ENCODE measurements around the gene PATE4.
A peak's percentile ranks its signal among the peaks of the same experiment; 100 is the strongest.

Gene PATE4

GRCh38 chr11:125871391-125872137 lies 38.4 kb downstream of the PATE4 start:
- CTCF ChIA-PET, result interaction anchor here (1.0 kb wide), 1 partner anchor 251 kb away, joined by 4 read pairs; no protein-coding TSS in a partner anchor
- Mint-ChIP-seq H3K4me1 (no peaks in the 10 kb centered on the region), H3K9me3 (no peaks in the 10 kb centered on the region), H3K4me3 (no peak overlapping the region), H3K36me3 (no peaks in the 10 kb centered on the region), H3K27me3 (peaks cover 4% of the 10 kb centered on the region), H3K27ac (no peak overlapping the region)
- DNase-seq, result peak; percentile 54

DNA sequence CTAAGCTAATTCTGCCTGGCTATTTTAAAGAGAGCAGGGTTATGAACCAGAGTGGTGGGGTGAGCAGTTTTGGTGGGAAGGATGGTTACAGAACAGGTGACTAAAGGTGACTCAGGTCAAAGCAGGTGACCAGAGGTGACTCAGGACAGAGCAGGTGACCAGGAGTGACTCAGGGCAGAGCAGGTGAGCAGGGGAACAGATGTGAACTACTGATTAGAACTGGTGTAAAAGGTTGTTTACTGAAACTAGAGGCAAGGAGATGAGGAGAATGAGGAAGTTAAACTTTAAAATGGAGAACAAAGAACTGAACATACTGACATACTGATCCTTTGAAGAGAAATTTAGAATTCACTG lies 39.0 kb downstream of the PATE4 start:
- H3K36me3 Mint-ChIP-seq, result no peaks in the 10 kb centered on the region
- no peaks in the 10 kb centered on the region for H3K4me1 Mint-ChIP-seq
- no peak overlapping the region for H3K4me3 Mint-ChIP-seq
- H3K27me3 Mint-ChIP-seq, result peaks cover 4% of the 10 kb centered on the region
- no peak overlapping the region for H3K27ac Mint-ChIP-seq
- DNase-seq, result no peak
- CTCF ChIA-PET, result no interaction called here
- no peaks in the 10 kb centered on the region for H3K9me3 Mint-ChIP-seq

DNA sequence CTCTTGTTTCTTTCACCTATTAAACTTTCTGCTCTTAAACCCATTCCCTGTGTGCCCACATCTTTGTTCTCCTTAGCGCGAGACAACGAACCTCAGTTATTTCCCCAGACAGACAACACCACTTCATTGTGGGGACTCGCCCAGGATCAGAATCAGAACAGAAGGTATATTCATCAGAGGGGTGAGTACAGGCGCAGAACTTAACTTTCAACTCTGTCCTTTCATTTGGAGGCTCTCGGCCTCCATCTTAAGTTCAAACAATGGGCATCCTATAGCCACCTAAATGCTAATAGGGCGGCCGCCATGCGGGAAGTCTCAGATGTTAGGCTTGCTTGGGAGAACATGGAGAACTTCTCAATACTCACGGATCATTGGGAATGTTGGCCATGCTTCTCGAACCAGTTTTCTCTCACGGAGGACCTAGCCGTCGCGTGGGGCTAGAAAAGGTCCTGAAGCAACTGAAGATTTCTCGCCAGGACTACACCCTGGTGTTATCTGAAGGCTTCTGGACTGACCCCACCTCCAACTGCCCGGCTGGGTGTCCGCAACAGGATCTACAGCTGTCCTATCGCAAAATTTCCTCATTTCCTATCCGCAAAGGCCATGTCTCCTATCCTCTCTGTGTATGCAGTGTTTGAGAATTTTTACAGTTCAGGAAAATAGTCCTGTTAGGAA lies 40.9 kb downstream of the PATE4 start:
- no peak for DNase-seq
- CTCF ChIA-PET, result interaction anchor here (0.7 kb wide), 1 partner anchor 151 kb away, joined by 3 read pairs; no protein-coding TSS in a partner anchor
- H3K36me3 Mint-ChIP-seq, result no peaks in the 10 kb centered on the region
- no peak overlapping the region for H3K4me3 Mint-ChIP-seq
- no peaks in the 10 kb centered on the region for H3K9me3 Mint-ChIP-seq
- no peak overlapping the region for H3K27ac Mint-ChIP-seq
- H3K27me3 Mint-ChIP-seq, result peaks cover 4% of the 10 kb centered on the region
- H3K4me1 Mint-ChIP-seq, result no peaks in the 10 kb centered on the region

GRCh38 chr11:125874556-125875124 lies 41.5 kb downstream of the PATE4 start:
- Mint-ChIP-seq H3K36me3 (no peaks in the 10 kb centered on the region), H3K27me3 (peaks cover 6% of the 10 kb centered on the region), H3K27ac (no peak overlapping the region), H3K9me3 (no peaks in the 10 kb centered on the region), H3K4me1 (no peaks in the 10 kb centered on the region), H3K4me3 (no peak overlapping the region)
- CTCF ChIA-PET, result interaction anchor here (1.0 kb wide), 1 partner anchor 13 kb away, joined by 4 read pairs; the partner anchor contains the start of gene HYLS1
- peak; percentile 67 for DNase-seq

DNA sequence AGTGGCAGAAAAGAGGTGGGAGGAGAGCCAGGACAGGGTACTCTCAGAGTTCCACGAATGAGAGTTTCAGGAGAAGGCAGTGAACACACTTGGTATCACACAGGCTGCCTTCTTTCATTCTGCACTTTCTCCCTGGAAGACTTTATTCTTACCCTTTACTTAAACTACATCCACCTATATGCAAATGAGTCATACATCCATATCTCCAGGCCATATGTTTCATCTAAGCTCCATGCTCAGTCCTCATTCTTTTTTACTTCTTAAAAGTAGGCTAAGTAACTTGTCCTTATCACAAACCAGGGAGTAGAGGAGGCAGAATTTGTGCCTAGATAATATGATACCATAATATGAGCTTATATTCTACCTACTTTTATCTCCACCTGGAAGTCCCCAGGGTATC lies 48.2 kb downstream of the PATE4 start:
- H3K4me3 Mint-ChIP-seq, result no peak overlapping the region
- H3K27ac Mint-ChIP-seq, result no peak overlapping the region
- H3K9me3 Mint-ChIP-seq, result no peaks in the 10 kb centered on the region
- H3K4me1 Mint-ChIP-seq, result peaks cover 10% of the 10 kb centered on the region
- CTCF ChIA-PET, result no interaction called here
- peaks cover 7% of the 10 kb centered on the region for H3K27me3 Mint-ChIP-seq
- no peak for DNase-seq
- H3K36me3 Mint-ChIP-seq, result no peaks in the 10 kb centered on the region

DNA sequence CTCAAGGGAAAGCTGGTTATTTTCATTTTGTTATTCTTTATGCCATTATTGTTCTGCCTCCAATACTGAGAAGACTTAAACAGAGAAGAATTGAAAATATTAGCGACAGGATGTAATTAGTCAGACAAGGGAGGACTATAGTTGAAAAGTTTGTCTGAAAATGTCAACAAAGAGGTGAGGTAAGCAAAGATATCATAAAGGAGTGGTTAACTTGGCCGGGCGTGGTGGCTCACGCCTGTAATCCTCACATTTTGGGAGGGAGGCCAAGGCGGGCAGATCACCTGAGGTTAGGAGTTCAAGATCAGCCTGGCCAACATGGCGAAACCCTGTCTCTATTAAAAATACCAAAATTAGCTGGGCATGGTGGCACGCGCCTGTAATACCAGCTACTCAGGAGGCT lies 50.3 kb downstream of the PATE4 start:
- H3K36me3 Mint-ChIP-seq, result peaks cover 2% of the 10 kb centered on the region
- CTCF ChIA-PET, result no interaction called here
- peaks cover 26% of the 10 kb centered on the region for H3K4me1 Mint-ChIP-seq
- H3K9me3 Mint-ChIP-seq, result no peaks in the 10 kb centered on the region
- H3K27ac Mint-ChIP-seq, result no peak overlapping the region
- DNase-seq, result no peak
- H3K4me3 Mint-ChIP-seq, result no peak overlapping the region
- peaks cover 18% of the 10 kb centered on the region for H3K27me3 Mint-ChIP-seq

- peak overlapping the region; percentile 98 for H3K27ac Mint-ChIP-seq
- H3K4me3 Mint-ChIP-seq, result peak overlapping the region; percentile 91
- peak; percentile 73 for DNase-seq
- CTCF ChIA-PET, result interaction anchor here (0.9 to 1.6 kb wide), 3 partner anchors 10 to 374 kb away, joined by 3 to 8 read pairs (median 4); no protein-coding TSS in a partner anchor
- H3K36me3 Mint-ChIP-seq, result peaks cover 17% of the 10 kb centered on the region
- peaks cover 44% of the 10 kb centered on the region for H3K4me1 Mint-ChIP-seq
- H3K27me3 Mint-ChIP-seq, result peaks cover 14% of the 10 kb centered on the region
- H3K9me3 Mint-ChIP-seq, result no peaks in the 10 kb centered on the region
These were observed 53.9 kb downstream of the PATE4 start for GRCh38 chr11:125886997-125887372.

DNA sequence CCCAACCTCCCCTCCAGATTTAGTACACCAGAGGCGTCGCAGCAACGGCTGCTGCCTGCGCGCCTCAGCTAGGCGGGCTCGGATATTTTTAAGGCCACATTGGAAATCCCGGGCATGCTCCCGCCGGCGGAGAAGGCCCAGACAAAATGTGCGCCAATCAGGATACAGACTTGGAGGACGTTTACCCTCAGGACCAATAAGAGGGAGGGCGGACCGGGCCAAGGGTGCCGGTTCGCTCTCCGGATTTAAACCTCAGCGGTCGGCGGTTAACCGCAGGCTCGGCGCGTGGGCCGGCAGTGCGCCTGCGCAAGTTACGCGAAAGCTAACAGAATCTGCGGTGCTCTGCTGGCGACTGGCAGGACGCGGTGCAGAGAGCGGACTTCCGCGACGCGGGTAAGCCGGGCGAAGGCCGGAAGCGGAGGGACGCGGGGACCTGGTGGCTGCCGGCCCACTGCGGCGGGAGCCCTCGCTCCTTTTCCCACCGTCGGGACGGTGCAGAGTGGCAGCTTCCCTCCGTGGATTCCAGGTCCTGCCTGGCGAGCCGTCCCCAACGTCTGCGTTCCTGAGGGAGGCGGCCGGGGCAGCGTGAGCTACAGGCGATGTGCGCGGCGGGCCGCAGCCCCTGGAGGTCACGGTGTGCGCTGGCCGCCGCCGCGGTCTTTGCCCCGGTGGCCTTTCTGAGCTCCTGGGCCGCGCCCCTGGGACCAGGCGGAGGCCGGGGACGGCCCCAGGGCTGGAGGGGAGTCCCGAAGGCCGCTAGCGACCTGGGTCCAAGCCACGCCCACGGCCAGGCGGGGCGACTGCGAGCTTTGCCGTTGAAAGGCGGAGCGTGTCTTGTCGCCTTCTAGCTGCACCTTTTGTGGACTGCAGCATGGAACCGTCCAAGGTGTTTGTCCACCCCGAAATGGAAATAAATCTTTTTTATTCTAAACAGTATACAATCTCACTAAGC lies 54.5 kb downstream of the PATE4 start, which contains the start of gene HYLS1:
Gene HYLS1, plus strand, starts transcription at position 296 of the 952 bp plus-strand sequence. CDS start 11,701 bp downstream, outside the sequence.
- CTCF ChIA-PET, result interaction anchor here (0.7 to 1.6 kb wide), 5 partner anchors 9 to 374 kb away, joined by 3 to 8 read pairs (median 3); no protein-coding TSS in a partner anchor
- DNase-seq, result peak; percentile 96
- peaks cover 22% of the 10 kb centered on the region for H3K36me3 Mint-ChIP-seq
- no peaks in the 10 kb centered on the region for H3K9me3 Mint-ChIP-seq
- peaks cover 47% of the 10 kb centered on the region for H3K4me1 Mint-ChIP-seq
- H3K27me3 Mint-ChIP-seq, result peaks cover 12% of the 10 kb centered on the region
- peak within 1 kb of the TSS; percentile 98 for H3K27ac Mint-ChIP-seq
- peak within 1 kb of the TSS; percentile 91 for H3K4me3 Mint-ChIP-seq

Data from activated naive CD4-positive, alpha-beta T cell treated with anti-CD3 and anti-CD28 coated beads, Interleukin-2, amount 10 ng/mL, durations not matched to agents 7 days and 5 days (primary cell).